MV-4-11 (cell line): ENCODE results near the gene MAMDC4.
"Not testable (repeated sequence)": the region's sequence is repeated elsewhere in the genome, so short reads cannot be mapped to it uniquely, and the experiment has no call there.

Experiments
- DNase-seq: peaks from one replicate; lab custom pipeline; 2025; lab: John Stamatoyannopoulos, UW

Gene MAMDC4

DNA sequence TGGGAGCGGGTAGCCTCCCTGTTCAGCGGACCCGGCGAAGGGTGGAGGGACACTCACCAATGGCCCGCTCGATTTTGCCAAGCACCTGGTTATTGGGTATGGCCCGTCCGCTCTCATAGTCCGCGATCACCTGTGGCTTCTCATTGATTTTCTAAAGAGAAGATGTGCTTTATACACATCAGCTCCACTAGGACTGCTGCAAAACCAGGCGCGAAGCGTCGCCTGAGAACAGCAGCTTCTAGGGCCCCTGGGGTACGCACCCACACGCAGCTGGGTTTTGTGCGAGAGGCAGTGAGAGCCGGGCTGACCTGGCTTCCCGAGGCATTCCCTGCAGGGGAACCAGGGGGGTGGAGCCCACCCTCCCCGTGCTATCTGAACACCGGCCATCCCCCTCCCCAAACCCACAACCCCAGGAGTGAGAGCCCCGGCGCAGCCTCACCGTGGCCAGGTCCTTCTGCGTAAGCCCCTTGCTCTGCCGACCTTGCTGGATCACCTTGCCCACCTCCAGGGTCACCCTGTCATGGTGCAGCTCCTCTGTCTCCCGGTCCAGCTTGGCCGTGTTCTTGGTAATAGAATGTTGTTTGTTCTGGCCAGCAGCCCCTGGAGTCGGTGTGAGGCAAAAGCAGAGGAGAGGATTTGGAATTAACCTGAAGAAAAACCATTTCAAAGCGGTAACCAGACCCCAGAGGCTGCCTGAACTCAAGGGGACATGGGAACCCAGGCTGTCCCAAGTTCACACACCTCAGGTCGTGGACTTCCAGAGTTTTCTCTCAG lies 10.9 kb downstream of the MAMDC4 start:
- no peak for DNase-seq

DNA sequence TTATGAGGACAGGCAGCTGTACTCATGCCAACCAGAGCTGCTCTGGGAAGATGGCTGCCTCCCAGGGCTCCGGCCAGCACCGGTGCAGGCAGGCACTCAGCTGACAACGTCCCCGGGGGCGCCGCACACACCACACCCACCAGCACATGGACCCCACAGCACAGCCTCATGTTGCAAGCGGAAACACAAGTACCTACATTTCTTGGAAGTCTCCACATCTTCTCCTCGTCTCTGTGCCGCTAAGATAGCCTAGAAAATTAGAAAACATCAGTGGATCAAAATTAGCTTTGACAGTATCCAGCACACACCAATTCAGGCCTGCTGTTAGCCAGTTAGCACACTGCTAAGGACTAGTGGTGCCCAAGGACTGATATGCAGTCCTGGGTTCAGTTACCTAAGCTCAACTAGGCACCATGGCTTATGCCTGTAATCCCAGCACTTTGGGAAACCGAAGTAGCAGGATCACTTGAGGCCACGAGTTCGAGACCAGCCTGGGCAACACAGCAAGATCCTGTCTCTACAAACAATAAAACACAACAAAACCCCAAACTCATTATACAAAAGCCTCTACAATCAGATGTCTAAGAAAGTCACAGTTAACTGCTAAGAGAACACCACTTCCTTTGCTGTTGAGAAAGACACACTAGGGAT lies 11.6 kb downstream of the MAMDC4 start:
- DNase-seq: no peak

DNA sequence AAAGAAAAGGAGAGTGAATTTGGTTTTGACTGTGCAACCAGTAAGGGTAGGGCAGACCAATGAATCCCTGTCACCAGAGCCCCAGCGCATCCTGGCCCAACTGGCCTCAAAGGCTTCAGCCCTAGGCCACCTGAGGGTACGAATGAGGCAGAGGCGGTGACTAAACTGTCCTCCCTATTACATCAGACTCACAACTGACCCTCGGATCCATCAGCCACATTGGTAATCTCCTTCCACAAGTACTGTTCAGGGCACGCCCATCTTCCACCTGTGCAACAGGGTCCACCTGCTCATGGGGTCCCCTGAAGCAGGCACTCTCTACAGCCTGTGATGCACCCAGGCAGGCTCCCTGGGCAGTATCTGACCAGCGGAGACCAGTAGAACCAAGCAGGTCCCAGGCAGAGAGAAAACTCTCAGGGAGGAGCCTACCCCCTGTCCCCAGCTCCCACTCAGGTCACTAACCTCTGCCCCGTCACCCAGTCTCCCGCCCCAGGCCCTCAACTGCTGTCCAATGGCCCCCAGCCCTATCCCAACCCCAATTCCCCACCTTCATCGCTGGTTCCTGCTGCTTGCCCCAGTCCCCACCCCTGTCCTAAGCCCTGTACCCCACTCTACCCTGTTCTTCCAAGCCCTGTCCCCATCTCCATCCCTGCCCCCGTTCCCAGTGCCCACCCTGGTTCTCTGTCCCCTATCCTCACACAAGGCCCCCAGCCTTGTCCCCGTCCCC lies 13.1 kb downstream of the MAMDC4 start:
- no peak for DNase-seq

DNA sequence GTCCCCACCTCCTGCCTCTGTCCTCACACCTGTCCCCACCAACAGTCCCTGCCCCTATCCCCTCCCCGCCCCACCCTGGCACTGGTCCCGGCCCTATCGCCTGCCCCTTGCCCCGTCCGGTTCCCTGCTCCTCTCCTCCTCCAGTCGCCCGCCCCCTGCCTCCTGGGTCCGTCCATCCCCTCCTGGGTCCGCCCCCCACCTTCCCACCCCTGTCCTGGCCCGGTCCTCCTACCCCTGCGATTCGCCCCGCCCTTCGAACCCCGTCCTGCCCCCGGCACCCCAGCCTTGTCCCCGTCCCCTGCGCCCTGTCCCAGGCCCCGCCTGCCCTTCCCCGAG lies 13.6 kb downstream of the MAMDC4 start:
- no peak for DNase-seq

DNA sequence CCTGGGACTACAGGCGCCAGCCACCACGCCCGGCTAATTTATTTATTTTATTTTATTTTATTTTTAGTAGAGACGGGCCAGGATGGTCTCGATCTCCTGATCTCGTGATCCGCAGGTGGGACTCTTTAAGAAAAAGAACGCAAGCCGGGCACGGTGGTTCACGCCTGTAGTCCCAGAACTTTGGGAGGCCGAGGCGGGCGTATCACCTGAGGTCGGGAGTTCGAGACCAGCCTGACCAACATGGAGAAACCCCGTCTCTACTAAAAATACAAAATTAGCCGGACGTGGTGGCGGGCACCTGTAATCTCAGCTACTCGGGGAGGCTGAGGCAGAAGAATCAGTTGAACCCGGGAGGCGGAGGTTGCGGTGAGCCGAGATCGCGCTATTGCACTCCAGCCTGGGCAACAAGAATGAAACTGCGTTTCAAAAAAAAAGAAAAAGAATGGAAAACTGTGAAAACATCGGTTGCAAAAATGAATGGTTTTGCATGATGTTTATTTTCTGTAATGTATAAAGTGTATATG lies 14.8 kb downstream of the MAMDC4 start:
- not testable (repeated sequence) for DNase-seq

DNA sequence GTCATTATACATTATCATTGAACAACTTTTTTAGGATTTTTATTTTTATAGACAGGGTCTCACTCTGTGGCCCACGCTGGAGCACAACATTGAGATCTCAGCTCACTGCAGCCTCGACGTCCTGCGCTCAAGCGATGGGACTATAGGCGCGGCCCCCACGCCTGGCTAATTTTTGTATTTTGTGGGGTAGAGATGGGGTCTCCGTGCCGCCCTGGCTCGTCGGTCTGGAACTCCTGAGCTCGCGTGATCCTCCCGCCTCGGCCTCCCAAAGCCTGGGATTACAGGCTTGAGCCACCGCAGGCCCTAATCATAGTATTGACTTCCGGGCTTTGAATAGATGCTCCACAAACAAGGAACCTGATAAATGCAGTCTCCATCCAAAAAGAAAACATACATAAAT lies 15.3 kb downstream of the MAMDC4 start:
- no peak for DNase-seq

DNA sequence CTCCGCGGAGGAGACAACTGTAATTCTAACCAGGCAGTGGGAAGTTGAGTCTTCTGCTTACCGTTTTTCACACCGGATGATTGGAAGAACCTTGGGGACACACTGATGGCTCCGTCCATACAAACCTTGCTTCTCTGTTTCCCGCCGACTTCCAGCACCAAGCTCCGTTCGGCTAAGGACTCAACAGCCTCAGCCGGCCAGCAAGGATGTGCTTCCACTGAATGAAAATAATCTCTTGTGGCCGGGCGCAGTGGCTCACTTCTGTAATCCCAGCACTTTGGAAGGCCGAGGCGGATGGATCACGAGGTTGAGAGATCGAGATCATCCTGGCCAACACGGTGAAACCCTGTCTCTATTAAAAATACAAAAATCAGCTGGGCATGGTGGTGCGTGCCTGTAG lies 15.8 kb downstream of the MAMDC4 start:
- no peak for DNase-seq

DNA sequence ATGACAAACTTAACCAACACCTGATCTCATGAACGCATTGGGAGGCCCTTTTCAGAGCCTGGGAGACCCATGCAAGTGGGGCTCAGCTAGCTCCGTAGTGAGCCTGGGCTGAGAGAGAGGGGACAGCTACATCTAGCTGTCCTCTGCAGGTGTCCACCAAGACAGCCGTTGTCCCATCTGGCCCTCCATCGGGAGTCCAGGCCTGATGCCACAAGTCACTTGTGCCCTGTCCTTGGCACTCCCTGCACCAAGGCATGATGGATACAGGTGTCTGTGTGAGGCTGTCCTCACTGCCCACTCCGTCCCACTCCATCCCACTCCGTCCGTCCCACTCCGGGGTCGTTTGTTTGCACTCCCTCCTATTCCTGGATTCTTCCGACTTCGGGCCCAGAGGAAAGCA lies 16.5 kb downstream of the MAMDC4 start:
- no peak for DNase-seq

DNA sequence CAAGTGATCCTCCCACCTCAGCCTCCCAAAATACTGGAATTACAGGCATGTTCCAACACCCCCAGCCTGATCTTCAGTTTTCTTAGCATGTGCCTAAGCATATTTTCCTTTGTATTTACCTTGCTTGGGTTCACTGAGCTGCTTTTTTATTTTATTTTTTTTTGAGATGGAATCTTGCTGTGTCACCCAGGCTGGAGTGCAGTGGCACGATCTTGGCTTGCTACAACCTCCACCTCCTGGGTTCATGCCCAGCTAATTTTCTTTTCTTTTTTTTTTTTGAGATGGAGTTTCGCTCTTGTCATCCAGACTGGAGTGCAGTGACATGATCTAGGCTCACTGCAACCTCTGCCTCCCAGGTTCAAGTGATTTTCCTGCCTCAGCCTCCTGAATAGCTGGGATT lies 17.5 kb downstream of the MAMDC4 start:
- not testable (repeated sequence) for DNase-seq

DNA sequence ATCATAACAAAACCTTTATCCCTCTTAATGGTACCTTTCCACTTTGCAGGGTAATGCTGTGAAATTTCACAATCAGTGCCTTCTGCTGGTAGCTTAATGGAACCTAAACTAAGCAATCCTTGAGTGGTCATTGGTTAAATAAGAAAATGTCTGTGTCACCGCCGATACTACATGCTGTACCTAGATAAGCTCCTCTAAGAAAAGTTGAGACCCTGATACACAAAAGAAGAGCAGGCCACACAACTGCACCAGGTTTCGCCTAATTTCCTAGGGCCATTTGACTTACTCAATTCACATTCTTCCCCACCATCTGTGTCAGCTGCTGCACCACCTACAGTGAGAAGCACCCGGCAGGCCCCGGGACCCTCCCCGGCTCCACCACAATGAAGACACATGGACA lies 23.0 kb downstream of the MAMDC4 start:
- DNase-seq: no peak

DNA sequence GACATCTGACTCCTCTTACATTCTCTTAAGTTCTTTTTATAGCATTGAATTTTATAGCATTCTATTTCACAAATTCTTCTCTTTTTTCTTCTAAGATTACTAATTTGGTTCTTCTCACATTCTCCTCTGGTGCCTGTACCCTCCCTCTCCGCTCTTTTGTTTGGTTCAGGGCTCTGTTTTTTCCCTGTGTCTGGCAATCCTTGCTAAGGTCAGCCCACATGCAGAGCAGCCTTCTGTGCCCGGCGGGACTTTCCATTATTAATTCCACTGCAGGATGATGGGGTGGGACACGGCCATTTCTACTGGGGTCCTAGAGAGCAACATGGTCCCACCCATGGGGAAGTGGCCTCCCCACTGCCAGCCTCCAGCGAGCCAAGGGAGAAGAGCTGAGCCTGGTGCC lies 24.3 kb downstream of the MAMDC4 start:
- no peak for DNase-seq

DNA sequence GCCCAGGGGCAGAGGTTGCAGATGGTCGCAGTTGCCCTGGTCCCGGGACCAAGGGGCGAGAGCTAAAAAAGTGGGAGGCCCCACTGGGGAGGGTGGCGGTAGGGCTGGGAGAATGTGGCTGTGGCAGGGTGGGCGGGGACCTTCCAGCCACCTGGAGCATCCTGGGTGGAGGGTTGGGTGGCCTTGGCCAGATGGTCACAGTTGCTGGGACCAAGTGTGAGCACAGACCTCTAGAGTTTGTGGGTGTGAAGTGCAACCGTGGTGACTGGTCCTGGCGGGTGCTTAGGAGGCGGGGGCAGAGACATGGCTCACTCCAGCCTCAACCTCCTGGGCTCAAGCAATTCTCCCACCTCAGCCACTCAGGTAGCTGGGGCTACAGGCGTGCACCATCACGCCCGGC lies 28.5 kb downstream of the MAMDC4 start:
- peak; percentile 30 for DNase-seq

DNA sequence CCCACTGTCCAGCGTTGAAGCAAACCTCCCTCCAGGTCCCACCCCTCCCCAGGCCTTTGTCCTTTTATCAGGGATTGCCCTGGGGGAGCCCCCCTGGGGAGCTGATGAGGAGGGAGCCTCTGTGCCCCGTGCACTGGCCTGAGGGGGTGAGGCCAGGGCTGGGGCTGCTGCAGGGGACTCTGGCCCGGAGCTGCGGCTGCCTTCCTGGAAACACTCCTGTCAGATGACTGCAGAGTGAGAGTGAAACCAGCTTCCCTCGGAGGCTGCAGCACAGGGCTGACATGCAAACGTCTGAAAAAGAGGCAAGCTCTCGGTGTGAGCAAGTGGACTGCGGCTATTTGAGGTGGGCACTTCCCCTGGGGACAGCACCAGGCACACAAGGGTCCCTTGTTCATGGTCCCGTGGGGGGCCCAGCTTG lies 29.6 kb downstream of the MAMDC4 start:
- DNase-seq: peak; percentile 45

DNA sequence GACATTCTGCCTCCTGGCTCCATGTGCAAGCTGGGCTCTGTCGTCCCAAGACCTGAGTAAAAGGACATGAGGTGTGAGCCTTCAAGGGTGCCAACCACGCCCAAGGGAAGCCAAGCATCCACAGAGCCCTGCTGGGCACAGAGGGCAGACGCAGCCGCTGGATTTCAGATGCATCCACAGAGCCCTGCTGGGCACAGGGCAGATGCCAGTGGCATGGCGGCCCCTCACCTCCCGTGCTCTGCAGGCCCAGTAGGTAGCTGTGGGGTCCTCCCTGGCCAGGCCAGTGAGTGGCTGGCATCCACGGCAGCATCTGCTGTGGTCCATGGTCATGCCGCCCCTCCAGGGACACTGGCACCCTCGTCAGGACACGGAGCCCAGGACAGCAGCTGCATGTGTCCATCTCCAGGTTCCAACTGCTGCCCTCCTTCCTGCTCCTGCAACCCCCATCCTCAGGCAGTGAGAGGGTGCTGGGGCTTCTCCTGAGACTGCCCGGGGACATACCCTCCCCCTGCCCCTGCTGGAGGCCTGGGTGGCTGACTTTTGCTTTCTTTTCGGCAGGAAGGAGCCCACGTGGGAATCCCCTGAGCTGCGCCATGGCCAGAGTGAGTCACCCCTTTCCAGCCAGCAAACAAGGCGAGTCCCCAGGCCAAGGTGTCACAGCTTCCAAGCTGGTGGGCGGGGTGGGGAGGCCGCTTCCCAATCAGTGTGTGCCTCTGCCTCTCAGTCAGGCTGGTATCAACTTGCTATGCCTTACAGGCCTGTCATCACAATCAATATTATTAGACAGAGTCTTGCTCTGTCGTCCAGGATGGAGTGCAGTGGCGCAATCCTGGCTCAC lies 30.2 kb downstream of the MAMDC4 start:
- peak; percentile 62 for DNase-seq

DNA sequence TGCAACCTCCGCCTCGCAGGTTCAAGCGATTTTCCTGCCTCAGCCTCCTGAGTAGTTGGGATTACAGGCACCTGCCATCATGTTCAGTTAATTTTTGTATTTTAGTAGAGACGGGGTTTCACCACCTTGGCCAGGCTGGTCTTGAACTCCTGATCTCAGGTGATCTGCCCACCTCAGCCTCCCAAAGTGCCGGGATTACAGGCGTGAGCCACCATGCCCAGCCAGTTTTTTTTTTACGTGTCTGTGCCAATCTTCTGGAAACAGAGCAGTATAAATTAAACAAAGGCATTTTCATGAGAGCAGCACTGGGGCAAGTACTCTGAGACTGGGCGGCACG lies 30.8 kb downstream of the MAMDC4 start:
- not testable (repeated sequence) for DNase-seq

DNA sequence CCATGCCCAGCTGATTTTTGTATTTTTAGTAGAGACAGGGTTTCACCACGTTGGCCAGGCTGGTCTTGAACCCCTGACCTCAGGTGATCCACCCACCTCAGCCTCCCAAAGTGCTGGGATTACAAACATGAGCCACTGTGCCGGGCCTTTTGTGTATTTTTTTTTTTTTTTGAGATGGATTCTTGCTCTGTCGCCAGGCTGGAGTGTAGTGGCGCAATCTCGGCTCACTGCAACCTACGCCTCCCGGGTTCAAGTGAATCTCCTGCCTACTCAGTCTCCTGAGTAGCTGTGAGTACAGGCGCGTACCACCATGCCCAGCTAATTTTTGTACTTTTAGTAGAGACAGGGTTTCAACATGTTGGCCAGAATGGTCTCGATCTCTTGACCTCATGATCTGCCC lies 31.5 kb downstream of the MAMDC4 start:
- DNase-seq: not testable (repeated sequence)

DNA sequence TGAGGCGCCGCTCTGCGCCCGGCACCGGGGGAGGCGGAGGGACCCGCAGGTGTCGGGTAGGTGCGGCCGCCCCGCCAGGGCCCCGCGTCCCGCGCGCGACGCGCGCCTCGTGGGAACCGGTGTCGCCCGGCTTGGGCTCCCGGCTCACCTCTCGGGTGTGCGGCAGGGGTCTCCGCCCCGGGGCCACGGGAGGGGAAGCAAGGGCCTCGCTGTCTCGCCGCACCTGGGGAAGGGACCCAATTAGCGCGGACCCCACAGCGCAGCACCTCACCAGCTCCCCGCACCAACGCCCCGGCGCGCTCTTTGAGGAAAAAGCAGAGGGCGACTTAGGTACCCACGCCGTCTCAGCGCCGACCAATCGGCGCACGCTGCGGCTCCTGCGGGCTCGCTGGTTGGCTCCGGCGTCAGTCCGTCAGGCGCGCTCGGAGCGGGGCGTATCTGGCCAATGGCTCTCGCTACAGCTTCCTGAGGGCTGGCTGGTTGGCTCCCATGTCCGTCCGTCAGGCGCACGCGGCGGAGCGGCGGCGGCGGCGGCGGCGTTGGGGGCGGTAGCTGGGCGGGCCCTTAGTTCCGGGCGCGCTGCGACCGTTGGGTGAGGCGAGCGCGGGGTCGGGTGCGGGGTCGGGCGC lies 33.9 kb downstream of the MAMDC4 start, which contains the start of gene TRAF2:
Gene TRAF2 (plus strand): TSS at position 567 of the 629 bp plus-strand sequence. CDS start 12,225 bp downstream, outside the sequence.
- peak; percentile 97 for DNase-seq

DNA sequence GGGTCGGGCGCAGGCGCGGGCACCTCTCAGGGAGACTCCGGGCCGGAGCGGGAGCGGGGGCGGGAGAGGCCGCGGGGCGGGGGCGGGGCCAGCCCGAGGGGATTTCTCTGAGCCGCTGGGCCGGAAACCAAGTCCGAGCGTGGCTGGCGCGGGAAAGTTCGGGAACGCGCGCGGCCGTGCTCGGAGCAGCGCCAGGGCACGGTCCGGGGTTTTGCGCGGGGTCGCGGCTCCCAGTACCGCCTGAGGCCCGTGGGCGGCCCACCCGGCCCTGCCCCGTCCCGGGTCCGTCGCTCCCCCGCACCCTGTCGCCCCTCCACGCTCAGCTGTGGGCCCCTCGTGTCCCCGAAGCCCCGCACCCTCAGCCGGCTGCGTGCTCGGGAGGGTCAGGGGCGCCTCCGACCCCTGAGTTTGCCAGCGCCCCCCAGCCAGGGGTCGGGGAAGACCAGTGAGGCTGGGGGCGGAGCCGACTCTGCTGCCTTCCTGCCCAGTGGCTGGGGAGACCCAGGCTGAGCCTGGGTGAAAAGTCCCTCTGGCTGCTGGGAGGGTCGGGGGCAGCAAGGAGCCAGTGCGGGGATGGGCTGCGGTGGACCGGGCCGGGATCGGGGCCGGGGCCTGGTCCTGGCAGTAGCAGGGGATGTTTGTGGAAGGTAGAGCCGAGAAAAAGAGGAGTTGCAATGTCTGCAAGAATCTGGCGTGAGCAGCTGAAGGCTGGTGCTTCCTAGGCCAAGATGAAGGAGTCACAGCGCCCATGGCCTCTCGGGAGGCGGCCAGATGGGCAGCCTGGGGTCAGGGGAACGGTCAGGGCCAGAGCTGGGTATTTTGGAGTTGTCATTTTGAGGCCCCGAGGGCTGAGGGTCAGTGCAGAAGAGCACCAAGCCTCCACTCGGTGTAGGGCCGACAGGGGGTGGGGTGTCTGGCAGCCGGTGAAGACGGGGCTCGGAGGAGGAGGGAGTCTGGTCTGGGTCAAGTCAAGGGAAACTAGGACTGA lies 34.8 kb downstream of the MAMDC4 start:
- DNase-seq: no peak

DNA sequence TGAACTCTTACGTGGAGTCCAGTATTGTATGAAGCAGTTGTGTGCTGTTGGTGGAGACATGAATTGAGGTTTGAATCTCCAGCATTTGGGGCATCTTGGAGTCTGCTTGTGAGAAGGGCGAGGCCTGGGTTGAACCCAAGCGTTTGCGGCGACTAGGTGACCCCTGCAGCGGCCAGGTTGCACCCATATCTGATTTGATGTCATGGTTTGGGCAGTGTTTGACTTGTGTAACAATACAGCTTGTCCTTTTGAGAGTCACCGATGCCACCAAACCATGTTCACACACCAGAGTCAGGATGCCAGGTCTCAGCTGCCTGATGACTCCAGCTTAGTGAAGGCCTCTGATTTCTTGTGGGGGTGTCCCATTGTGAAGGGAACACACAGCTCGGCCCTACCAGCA lies 36.3 kb downstream of the MAMDC4 start:
- no peak for DNase-seq

DNA sequence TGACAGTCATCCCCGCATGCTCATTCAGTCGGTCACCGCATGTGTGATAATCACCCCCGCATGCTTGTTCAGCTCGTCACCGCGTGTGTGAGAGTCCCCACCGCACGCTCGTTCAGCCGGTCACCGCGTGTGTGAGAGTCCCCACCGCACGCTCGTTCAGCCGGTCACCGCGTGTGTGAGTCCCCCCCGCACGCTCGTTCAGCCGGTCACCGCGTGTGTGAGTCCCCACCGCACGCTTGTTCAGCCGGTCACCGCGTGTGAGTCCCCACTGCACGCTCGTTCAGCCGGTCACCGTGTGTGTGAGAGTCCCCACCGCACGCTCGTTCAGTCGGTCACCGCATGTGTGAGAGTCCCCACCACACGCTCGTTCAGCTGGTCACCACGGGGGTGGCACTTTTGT lies 37.7 kb downstream of the MAMDC4 start:
- DNase-seq: no peak
